GM19239 (cell line): Measurements from ENCODE around the gene ADAMTSL2.

Source experiments
- DNase-seq: peaks from one replicate; pipeline ENCODE4 v3.0.0; 2011; ENCODE audit warnings: low spot score; ENCODE audit not compliant: insufficient read length
- FAIRE-seq: peaks from 2 replicates; lab custom pipeline; 2011; peaks lifted over from hg19 to GRCh38; lab: Jason Lieb, UNC

The ADAMTSL2 gene

GRCh38 chr9:133499132-133499891, 35.2 kb upstream of the ADAMTSL2 start:
- FAIRE-seq = no peak
- DNase-seq = no peak

- no peak for DNase-seq
- FAIRE-seq = no peak
Observed at GRCh38 chr9:133499892-133500270, 34.6 kb upstream of the ADAMTSL2 start.

GRCh38 chr9:133502112-133502511, 32.4 kb upstream of the ADAMTSL2 start:
- DNase-seq = no peak
- no peak for FAIRE-seq

- DNase-seq (no peak), FAIRE-seq (no peak)
Observed at GRCh38 chr9:133505186-133505830, 29.2 kb upstream of the ADAMTSL2 start.

GRCh38 chr9:133505901-133506652, 28.4 kb upstream of the ADAMTSL2 start:
- no peak for DNase-seq
- FAIRE-seq = no peak

GRCh38 chr9:133506653-133507038, 27.9 kb upstream of the ADAMTSL2 start:
- DNase-seq (no peak), FAIRE-seq (no peak)

GRCh38 chr9:133507246-133507965, 27.1 kb upstream of the ADAMTSL2 start:
- FAIRE-seq = no peak
- DNase-seq = no peak

- FAIRE-seq (no peak), DNase-seq (no peak)
Observed at GRCh38 chr9:133508046-133508445, 26.5 kb upstream of the ADAMTSL2 start.

- no peak for FAIRE-seq
- no peak for DNase-seq
Observed at GRCh38 chr9:133509179-133510083, 25.1 kb upstream of the ADAMTSL2 start.

GRCh38 chr9:133510926-133511505, 23.5 kb upstream of the ADAMTSL2 start:
- FAIRE-seq (no peak), DNase-seq (no peak)

GRCh38 chr9:133511607-133512006, 22.9 kb upstream of the ADAMTSL2 start:
- no peak for FAIRE-seq
- no peak for DNase-seq

GRCh38 chr9:133512253-133513213, 22.0 kb upstream of the ADAMTSL2 start:
- FAIRE-seq = no peak
- no peak for DNase-seq

- no peak for FAIRE-seq
- no peak for DNase-seq
Observed at GRCh38 chr9:133513214-133514100, 21.0 kb upstream of the ADAMTSL2 start.

- DNase-seq (no peak), FAIRE-seq (no peak)
Observed at GRCh38 chr9:133514460-133515239, 19.9 kb upstream of the ADAMTSL2 start.

GRCh38 chr9:133515240-133515610, 19.3 kb upstream of the ADAMTSL2 start:
- DNase-seq (no peak), FAIRE-seq (no peak)

GRCh38 chr9:133515615-133516255, 18.8 kb upstream of the ADAMTSL2 start:
- no peak for FAIRE-seq
- no peak for DNase-seq
